Fibroblast of the conjunctiva (primary cell): ENCODE data around the gene RNF145.
"Not testable (repeated sequence)": the region's sequence is repeated elsewhere in the genome, so short reads cannot be mapped to it uniquely, and the experiment has no call there.

Experiments
- DNase-seq: peaks from one replicate; pipeline ENCODE4 v3.0.0-alpha.2; 2010; ENCODE audit warnings: low read depth

The RNF145 gene, protein sequence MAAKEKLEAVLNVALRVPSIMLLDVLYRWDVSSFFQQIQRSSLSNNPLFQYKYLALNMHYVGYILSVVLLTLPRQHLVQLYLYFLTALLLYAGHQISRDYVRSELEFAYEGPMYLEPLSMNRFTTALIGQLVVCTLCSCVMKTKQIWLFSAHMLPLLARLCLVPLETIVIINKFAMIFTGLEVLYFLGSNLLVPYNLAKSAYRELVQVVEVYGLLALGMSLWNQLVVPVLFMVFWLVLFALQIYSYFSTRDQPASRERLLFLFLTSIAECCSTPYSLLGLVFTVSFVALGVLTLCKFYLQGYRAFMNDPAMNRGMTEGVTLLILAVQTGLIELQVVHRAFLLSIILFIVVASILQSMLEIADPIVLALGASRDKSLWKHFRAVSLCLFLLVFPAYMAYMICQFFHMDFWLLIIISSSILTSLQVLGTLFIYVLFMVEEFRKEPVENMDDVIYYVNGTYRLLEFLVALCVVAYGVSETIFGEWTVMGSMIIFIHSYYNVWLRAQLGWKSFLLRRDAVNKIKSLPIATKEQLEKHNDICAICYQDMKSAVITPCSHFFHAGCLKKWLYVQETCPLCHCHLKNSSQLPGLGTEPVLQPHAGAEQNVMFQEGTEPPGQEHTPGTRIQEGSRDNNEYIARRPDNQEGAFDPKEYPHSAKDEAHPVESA

DNA sequence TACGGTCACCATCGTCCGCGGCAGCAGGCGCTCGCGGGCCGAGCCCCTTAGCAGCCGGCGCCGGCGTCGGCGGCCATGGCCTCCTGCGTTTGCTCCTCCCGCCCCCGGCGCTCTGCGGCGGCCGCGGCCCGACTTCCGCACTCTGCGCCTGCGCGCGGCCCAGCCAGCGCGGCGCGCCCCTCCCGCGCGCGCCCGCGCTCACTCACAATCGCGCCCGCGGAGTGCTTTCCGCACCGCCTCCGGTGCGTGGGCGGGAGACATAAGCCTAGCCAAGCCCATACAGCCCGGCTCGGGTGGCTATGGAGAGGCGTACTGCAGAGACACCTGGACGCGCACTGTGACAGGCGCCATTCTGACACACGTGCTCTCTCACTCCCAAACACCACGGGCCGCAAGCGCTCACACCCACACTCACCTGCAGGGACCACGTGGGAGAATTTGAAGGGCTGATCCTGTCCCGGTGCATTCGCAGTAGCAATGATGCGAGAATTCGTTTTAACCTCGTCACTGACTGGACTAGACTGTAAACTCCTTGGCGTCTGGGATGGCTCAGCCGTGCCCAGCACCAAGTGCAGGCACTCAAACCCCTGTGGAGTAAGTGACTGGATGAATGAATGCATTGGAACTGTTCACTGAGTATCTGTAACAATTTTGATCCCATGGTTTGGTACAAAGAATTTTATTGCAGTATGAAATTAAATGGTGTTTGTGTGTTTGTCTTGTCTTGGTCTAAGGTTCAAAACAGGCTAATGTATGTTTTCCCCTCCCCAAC lies at the start of gene RNF145:
Gene RNF145 (minus strand): TSS at position 116 of the 772 bp plus-strand sequence. CDS start 5,936 bp downstream, outside the sequence.
- DNase-seq, result peak; percentile 72

DNA sequence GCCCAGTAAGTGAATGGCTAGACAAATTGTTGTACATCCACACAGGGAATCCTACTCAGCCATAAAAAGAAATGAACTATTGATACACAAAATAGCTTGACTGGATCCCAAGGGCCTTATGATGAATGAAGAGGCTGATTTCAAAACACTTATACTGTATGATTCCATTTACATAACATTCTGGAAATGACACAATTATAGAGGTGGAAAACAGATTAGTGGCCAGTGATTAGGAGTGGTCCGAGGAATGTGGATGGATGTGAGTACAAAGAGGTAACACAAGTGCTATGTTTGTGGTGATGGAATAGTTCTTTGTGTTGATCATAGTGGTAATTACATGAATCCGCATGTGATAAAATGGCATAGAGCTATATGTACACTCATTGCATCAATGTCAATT lies 49.0 kb upstream of the RNF145 start:
- DNase-seq, result no peak

DNA sequence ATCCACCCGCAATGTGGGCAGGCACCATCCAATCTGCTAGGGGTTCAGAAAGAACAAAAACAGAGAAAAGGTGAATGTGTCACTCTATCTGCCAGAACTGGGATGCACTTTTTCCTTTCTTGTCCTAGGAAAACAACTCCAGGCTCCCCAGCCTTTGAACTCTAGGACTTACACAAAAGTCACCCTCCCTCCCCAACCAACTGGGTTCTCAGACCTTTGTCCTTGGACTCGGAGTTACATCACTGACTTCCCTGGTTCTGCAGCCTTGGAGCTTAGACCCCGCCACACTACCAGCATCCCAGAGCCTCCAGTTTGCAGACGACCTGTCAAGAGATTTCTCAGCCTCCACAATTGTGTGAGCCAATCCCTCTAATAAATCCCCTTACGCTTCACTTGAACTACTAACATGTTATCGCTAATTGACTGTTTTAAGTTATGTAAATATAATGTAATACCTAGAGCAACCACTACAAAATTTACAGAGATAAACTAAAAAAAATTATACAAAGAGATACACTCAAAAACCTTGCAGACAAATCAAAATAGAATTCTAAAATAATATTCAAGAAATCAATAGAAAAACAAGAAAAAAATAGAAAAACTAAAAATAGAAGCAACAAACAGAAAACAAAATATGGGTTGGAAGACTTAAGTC lies 48.4 kb upstream of the RNF145 start:
- no peak for DNase-seq

DNA sequence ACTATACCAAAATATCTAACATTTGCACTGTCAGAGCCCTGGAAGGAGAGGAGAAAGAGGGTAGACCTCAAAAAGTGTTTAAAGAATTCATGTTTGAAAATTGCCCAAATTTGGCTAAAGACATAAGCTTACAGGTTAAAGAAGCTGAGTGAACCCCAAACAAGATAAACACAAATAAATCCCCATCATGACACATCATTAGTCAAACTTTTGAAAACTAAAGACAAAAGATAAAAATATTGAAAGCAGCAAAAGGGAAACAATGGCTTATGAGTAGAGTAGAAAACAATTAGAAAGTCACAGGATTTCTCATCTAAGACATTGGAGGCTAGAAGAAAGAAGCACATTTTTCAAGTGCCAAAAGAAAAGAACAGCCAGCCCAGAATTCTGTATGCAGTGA lies 47.7 kb upstream of the RNF145 start:
- DNase-seq, result no peak

DNA sequence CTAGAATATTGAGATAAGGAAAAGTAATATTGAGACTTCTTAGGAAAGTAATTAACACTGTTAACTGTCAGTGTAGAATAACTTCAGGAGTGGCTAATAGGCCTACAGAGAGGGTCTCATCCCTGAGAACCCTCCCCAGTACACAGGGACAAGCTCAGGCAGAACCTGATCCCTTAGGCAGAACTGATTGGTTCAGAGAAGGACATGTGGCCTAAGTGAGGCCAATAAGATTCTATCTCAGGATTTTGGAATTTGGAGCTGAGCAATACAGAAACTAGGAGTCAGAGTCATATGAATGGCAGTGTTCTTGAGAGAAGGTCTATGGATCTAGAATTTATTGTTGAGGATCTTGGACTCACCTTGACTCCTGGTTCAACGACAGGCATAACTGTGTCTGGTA lies 42.8 kb upstream of the RNF145 start:
- DNase-seq, result no peak

DNA sequence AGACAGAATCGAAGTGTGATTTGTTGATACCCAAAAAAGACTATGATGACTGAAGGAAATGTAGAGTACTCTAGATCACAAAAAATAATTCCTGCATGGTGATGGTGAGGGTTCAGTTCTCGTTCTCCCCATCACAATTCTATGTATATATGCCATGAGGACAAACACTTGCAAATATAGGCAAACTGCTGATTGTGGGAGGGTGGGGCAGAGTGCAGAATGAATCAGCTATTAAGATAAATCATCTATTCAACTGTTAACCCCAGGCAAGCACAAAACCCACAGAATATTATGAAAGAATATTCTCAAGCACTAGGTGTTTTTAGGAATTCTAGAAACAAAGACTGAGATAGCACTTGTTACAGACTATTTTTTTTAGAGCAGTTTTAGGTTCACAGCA lies 39.8 kb upstream of the RNF145 start:
- no peak for DNase-seq

DNA sequence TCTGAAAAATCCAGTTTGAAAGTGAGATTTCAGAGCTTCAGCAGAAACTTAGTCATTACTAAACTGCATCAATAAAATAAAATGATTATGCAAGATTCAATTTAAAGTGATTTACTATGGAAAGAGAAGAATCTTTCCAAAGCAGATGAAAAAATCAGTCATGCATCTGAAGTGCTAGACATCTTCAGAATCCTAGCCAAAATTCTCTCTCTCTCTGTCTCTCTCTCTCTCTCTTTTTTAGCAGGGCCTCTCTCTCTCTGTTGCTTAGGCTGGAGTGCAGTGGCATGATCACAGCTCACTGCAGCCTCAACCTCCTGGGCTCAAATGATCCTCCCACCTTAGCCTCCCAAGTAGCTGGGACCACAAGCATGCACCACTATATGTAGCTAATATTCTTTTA lies 35.5 kb upstream of the RNF145 start:
- no peak for DNase-seq

DNA sequence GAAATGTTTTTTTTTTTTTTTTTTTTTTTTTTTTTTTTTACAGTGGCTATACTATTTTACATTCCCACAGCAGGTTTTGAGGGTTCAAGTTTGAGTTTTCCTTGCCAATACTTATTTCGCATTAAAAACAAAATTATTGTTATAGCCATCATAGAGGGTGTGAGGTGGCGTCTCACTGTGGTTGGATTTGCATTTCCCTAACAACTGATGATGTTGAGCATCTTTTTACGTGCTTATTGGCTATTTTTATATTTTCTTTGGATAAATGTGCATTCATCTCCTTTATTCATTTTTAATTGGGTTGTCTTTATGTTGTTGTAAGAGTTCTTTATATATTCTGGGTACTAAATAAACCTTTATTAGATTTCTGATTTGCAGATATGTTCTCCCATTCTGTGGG lies 34.8 kb upstream of the RNF145 start:
- no peak for DNase-seq

DNA sequence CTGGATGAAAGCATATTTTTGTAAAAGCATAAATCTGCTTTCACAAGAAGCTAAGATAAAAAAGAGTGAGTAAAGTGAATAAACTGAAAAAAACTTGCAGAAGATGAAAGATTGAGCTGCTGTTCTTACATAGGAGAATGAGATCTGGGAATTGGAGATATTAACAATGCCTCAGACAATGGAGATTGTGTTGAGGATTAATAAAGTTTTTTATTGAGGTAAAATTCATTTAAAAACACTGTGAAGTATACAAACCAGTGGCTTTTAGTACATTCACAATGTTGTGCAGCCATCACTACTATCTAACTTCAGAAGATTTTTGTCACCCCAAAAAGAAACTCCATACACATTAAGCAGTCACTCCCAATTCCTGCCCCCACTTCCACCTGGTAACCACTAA lies 34.0 kb upstream of the RNF145 start:
- DNase-seq, result no peak

DNA sequence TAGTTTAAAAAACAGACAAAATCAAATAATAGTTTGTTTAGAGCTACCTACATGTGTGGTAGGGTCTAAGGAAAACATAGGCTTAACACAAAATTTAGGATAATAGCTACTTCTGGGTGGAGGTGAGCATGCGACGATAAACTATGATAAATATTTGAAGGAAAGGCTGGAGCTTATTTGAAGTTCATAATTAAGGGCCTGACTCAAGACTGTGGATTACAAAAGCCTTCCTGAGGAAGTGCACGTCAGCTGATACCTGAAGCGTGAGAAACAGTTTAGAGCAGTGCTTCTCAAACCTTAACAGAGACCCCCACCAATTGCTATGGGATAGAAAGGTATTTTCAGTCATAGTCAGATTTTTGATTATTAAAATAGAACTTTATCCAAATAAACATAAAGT lies 33.3 kb upstream of the RNF145 start:
- no peak for DNase-seq

DNA sequence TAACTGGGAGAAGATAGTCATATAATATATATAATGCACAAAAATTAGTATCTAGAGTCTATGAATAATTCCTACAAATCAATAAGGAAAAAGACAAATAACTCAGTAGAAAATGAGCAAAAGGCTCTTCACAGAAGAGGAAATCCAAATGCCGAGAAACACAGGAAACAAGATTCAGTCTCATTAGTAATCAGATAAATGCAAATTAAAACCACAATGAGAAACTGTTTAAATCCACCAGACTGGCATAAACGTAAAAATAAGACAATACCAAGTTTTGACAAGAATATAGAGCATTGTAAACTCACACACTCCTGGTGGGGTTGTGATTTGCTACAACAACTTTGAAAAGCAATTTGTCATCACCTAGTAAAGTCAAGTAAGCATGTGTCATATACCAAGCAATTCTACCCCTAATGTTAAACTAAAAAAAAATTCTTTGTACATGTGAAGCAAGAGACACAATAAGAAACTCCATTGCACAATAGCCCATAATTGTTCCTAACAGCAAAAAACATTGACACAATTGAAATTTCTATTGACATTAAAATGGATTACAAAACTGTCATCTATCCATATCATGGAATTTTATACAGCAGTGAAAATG lies 32.7 kb upstream of the RNF145 start:
- no peak for DNase-seq

DNA sequence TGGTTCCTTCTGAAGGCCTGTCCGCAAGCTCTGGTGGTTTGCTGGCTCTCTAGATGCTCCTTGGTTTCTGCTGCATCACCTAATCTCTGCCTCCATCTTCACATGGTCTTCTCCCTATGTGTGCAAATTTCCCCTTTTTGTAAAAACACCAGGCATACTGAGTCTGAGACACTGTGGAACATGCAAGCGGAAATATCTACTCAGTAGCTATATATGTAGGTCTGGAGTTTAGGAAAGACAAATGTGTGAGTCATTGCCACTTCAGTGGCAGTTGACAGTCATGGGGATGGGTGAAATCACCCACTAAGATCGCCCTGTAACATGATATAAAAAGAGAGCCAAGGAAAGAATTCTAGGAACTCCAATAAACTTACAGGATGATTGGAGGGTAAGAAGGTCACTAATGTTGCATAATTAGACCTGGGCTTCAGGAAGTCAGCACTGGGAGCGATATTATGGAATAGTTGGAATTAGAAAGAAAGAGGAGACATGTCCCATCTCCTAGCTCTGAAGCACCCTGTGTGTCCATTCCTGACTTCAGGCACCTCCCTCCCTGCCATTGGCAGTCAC lies 31.0 kb upstream of the RNF145 start:
- no peak for DNase-seq

DNA sequence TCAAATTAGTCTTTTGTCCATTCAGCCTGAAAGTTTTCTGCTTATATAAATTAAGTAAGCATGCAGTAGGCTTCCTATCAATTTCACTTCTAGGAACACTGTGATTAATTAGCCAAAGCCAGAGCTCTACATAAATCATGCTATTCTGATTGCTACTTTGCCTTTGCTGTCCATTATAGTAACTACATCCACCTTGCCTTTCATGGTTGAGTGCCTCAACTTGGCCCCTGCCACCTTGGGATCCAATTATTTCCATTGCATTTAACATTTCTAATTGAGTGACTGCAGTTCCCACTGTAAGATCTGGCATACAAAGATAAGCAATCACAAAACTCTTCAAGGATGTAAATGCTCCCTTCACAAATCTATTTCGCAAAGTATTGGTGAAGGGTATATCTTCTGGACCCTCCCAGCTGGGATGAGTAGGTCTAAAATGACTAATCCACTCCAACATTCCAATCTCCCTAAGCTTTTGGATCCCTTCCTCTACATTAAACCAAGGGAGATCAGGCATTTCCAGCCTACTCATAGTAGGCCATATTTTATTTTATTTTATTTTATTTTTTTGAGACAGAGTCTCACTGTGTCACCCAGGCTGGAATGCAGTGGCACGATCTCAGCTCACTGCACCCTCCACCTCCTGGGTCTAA lies 26.6 kb upstream of the RNF145 start:
- not testable (repeated sequence) for DNase-seq

DNA sequence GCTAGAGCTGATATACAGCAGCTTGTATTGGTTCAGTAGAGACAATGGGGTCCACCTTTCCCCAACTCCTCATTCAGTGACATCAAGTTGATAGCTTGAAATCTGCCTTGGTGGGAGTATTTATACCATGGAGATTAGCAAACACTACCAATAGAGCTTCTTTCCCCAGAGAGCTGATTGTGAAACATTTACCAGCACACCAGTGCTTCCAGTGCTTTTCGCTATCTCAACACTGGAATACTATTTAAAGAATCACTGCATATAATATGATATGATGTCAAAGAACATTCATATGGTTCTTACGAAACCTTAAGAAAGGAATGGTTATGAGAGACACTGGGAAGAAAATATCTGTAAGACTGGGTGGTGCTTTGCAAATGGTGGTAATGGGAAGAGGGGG lies 21.8 kb upstream of the RNF145 start:
- no peak for DNase-seq

DNA sequence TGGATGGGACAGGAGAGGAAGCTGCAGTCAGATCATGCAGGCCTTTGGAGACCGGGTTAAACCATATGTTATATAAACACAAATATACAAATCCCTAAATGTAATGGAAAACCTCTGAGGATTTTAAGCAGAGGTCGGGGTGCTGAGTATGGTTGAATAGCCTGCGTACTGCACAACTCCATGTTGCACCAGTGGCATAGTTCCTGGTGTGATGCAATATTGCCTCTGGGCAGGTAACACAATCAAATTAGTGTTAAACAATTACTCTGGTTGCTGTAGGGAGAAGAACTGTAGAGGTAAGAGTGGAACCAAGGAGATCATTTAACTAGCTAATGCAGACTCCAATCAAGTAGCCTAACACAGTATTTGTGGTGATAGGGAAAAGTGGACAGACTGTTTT lies 21.3 kb upstream of the RNF145 start:
- no peak for DNase-seq

DNA sequence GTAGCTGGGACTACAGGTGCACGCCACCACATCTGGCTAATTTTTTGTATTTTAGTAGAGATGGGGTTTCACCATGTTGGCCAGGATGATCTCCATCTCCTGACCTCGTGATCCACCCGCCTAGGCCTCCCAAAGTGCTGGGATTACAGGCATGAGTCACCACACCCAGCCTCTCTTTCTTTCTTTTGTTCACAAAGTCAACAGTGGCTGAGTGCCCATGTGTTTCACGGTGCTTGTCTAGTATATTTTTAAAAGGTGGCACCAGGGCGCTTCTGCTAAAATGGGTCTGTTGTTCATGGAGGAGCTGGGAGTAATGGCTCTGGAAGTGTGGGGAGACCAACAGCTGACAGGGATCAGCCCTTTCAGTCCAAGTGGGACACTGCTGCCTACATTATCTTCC lies 18.7 kb upstream of the RNF145 start:
- DNase-seq, result not testable (repeated sequence)

DNA sequence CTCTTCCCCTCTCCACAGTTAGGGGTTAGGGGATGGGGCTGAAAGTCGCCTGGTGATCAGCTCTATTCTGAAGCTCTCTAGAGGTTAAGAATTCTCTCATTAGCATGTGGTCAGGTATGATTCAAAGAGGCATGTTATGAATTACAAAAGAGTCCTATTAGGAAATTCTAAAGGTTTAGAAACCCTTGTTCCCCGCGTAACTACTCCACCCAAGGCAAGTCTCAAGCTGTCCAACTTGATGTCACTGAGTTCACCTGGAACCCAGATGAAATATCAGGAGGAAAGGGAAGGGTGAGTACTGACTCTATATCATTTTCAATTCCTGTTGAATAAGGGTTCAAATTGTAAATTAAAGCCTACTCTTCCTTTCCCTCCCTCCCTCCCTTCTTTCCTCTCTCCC lies 18.1 kb upstream of the RNF145 start:
- no peak for DNase-seq

DNA sequence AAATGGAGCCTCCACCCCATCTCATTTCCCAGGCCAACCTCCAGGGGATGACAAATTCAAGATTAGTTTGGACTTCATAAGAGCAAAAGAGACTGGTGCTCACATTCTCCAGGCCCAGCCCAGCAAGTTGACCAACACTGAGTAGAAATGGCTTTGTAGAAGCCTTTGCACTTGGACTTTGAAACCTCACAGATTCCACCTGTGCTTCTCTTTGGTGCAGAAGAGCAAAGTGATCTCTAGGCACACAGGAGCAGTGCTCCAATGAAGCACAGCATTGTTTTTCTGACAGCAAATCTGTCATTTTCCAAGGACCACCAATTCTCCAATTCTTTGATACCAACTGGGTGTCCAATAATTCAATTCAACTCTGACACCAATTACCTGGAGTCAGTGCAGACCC lies 17.1 kb upstream of the RNF145 start:
- no peak for DNase-seq

DNA sequence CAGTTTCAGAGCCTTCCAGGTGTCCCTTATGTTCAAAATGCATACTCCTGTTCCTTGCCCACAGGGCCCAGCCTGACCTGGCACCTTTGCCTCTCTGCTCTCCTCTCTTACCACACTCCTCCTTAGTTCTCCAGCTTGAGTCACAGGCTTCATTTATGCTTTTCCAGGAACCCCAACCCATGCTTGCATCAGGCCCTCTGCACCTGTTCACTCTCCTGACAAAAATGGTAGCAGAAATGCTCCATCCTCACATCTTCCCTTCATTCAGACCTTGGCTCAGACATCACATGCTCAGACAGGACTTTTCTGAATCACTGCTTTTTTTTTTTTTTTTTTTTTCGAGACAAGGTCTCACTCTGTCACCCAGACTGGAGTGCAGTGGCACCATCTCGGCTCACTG lies 15.1 kb upstream of the RNF145 start:
- DNase-seq, result no peak

DNA sequence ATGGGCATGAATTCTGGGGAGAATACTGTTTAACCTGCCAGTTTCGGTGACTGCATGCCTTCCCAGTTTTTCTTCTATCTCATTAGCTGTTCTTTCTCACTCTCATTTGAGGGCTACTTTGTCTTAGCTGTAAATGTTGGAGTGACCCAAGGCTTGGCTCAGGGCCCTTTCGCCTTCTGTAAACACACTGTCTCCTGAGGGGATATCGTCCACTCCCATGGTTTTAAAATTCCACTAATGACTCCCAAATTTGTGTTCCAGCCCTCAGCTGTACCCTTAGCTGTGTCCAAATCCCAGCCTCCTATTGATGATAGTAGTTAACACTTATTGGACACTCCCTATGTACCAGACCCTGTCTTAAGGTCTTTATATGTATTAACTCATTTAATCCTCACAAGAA lies 14.1 kb upstream of the RNF145 start:
- DNase-seq, result no peak

DNA sequence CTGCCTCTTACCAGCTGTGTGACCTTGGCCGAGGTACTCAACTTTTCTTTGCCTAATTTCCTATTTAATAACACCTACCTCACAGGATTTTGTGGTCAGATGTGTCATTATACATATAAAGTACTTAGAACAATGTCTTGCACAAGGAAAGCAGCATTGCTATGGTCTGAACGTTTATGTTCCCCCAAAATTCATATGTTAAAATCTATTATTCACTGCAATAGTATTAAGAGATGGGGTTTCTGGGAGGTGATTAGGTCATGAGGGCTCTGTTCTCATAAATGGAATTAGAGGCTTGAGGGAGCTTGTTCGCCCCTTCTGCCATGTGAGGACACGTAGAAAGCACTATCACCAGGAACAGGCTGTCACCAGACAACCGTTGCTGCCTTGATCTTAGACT lies 10.9 kb upstream of the RNF145 start:
- DNase-seq, result no peak
